Endothelial cell of umbilical vein (primary cell): ENCODE data around the gene PACS1. TPM values are rescaled to one million over a fixed set of nuclear protein-coding genes. Genes with fewer than 3 reads are reported as not detected.

Experiments
- BruUV-seq: library from RNA; stranded (reverse); fragments of 400-500 nt; replicated peaks from 2 replicates; lab custom pipeline; 2021; lab: Mats Ljungman, UMichigan
- CTCF ChIA-PET: fragments of 300-600, 350-600 bp; sonication (Branson Sonifier 250); formaldehyde crosslinking; loops from one replicate; lab custom pipeline; 2021; ENCODE audit warnings: antibody characterized with exemption, inconsistent platforms; lab: Charles Lee
- POLR2A ChIA-PET: fragments of 300-600, 350-600 bp; sonication (Branson Sonifier 250); formaldehyde crosslinking; loops from one replicate; lab custom pipeline; 2021; ENCODE audit warnings: antibody characterized with exemption, inconsistent platforms; lab: Charles Lee
- DNase-seq: peaks from one replicate; pipeline ENCODE4 v3.0.0-alpha.2; 2011; ENCODE audit warnings: low read depth, low spot score
- FAIRE-seq: peaks from 2 replicates; lab custom pipeline; 2011; peaks lifted over from hg19 to GRCh38; lab: Jason Lieb, UNC
- H2AFZ ChIP-seq: 2 replicates; pipeline ENCODE4 v1.6.0; 2012; ENCODE audit warnings: low read depth, low read length, control low read depth, inconsistent platforms
- H3K27ac ChIP-seq: 2 replicates; pipeline ENCODE4 v1.5.1; 2011; ENCODE audit warnings: low read depth, mild to moderate bottlenecking, control low read depth, low read length, moderate library complexity; ENCODE audit not compliant: insufficient read depth
- H3K27me3 ChIP-seq, 2 experiments: 2 replicates each; pipeline versions ENCODE4 v1.6.0 to v1.6.1; 2011; ENCODE audit warnings: low read length in 2 of 2, mixed read lengths in 1 of 2; ENCODE audit not compliant: control insufficient read depth in 2 of 2, insufficient read depth in 2 of 2
- H3K36me3 ChIP-seq, 2 experiments: 2 replicates in 1 of 2; 3 replicates in 1 of 2; pipeline ENCODE4 v1.5.1; 2011; ENCODE audit warnings: low read length in 2 of 2, mild to moderate bottlenecking in 1 of 2, moderate library complexity in 1 of 2; ENCODE audit not compliant: control insufficient read depth in 2 of 2, insufficient read depth in 2 of 2; ENCODE audit errors: extremely low read depth in 1 of 2
- H3K4me1 ChIP-seq: 3 replicates; pipeline ENCODE4 v1.5.1; 2011; ENCODE audit warnings: mild to moderate bottlenecking, low read length; ENCODE audit not compliant: control insufficient read depth, insufficient read depth; ENCODE audit errors: extremely low read depth
- H3K4me2 ChIP-seq: 2 replicates; pipeline ENCODE4 v1.6.1; 2011; ENCODE audit warnings: low read length, control low read depth, mixed read lengths; ENCODE audit not compliant: insufficient read depth
- H3K4me3 ChIP-seq, 3 experiments: fragments of 200-600 bp in 1 of 3; sonication (generic), shearing (Covaris generic) in 1 of 3; replicated peaks in 1 of 3; 2 replicates each; pipeline ENCODE4 v1.5.1; 2011 to 2016; ENCODE audit warnings: control low read depth in 3 of 3, low read length in 3 of 3, mild to moderate bottlenecking in 2 of 3, inconsistent platforms in 1 of 3, low read depth in 1 of 3, moderate library complexity in 1 of 3; ENCODE audit not compliant: insufficient read depth in 1 of 3
- H3K79me2 ChIP-seq: 2 replicates; pipeline ENCODE4 v1.6.0; 2012; ENCODE audit warnings: low read length, inconsistent platforms; ENCODE audit not compliant: control insufficient read depth, insufficient read depth
- H3K9ac ChIP-seq: replicated peaks from 2 replicates; pipeline ENCODE3; 2011; ENCODE audit warnings: low read length, control low read depth; ENCODE audit not compliant: insufficient read depth; ENCODE audit errors: extremely low read depth
- H3K9me1 ChIP-seq: replicated peaks from 3 replicates; pipeline ENCODE4 v1.6.0; 2011; ENCODE audit warnings: mild to moderate bottlenecking, low read length; ENCODE audit not compliant: control insufficient read depth, insufficient read depth; ENCODE audit errors: extremely low read depth
- H3K9me3 ChIP-seq: replicated peaks from 2 replicates; pipeline ENCODE4 v1.5.1; 2012; ENCODE audit warnings: low read length, inconsistent platforms; ENCODE audit not compliant: control insufficient read depth, insufficient read depth
- H4K20me1 ChIP-seq: replicated peaks from 2 replicates; pipeline ENCODE3; 2011; ENCODE audit warnings: mild to moderate bottlenecking, low read length; ENCODE audit not compliant: control insufficient read depth, insufficient read depth; ENCODE audit errors: extremely low read depth
- EZH2 ChIP-seq: IDR thresholded peaks from 2 replicates; pipeline ENCODE4 v1.6.1; 2012; ENCODE audit warnings: borderline replicate concordance, low read depth, mild to moderate bottlenecking, moderate library complexity, low read length, inconsistent platforms; ENCODE audit not compliant: severe bottlenecking
- FOS ChIP-seq: IDR thresholded peaks from 2 replicates; pipeline ENCODE4 v1.6.1; 2011; ENCODE audit warnings: mild to moderate bottlenecking, low read length, moderate library complexity, borderline replicate concordance; ENCODE audit not compliant: insufficient read depth
- GATA2 ChIP-seq: IDR thresholded peaks from 2 replicates; pipeline ENCODE4 v1.7.0; 2011; ENCODE audit warnings: low read depth, mild to moderate bottlenecking, moderate library complexity, mixed read lengths, low read length; ENCODE audit not compliant: insufficient read length, insufficient read depth
- JUN ChIP-seq: IDR thresholded peaks from 2 replicates; pipeline ENCODE4 v1.6.1; 2011; ENCODE audit warnings: borderline replicate concordance, low read depth; ENCODE audit not compliant: insufficient read length, insufficient read depth
- MYC ChIP-seq: IDR thresholded peaks from one replicate; pipeline ENCODE4 v1.6.1; 2011; ENCODE audit warnings: mild to moderate bottlenecking, low read depth, low read length
- POLR2A ChIP-seq: IDR thresholded peaks from 2 replicates; pipeline ENCODE4 v1.6.1; 2012; ENCODE audit warnings: low read depth, mild to moderate bottlenecking, control low read depth, low read length
- POLR2AphosphoS5 ChIP-seq: IDR thresholded peaks from 2 replicates; pipeline ENCODE4 v1.6.1; 2012; ENCODE audit warnings: low read depth, mild to moderate bottlenecking, control low read depth, low read length, moderate library complexity; ENCODE audit not compliant: insufficient read depth
- dilution Hi-C: fragments of 300-500 bp; cut with MboI; formaldehyde crosslinking; loops from one replicate; pipeline ENCODE4 v1.15.0; 2019; ENCODE audit warnings: low sequenced_read_pairs; ENCODE audit not compliant: extremely low pct_ligation_motif_present
- intact Hi-C: fragments of 100-400 bp; cut with micrococcal nuclease; formaldehyde crosslinking; loops from one replicate; pipeline ENCODE4 v1.10.0; 2022
- polyA plus RNA-seq, 4 experiments: library from polyadenylated mRNA; depleted of rRNA in 3 of 4; stranded (reverse) in 3 of 4; unstranded in 1 of 4; fragments of >200 nt; gene quantifications; 2 replicates each; pipeline versions ENCODE4 v1.2.1 to v1.2.3, GENCODE V29; 2011 to 2012; ENCODE audit warnings: missing spikeins in 1 of 4
- total RNA-seq: library from RNA; stranded (reverse); gene quantifications from 2 replicates; pipeline ENCODE4 v1.2.3, GENCODE V29; 2021
- TF ChIP-seq, protein P1 (sequence below): IDR thresholded peaks from 2 replicates; pipeline ENCODE4 v1.6.1; 2011; ENCODE audit not compliant: insufficient read depth, insufficient read length
- TF ChIP-seq, protein P2 (sequence below), 2 donors: IDR thresholded peaks; 1 replicate in 1 of 2; 2 replicates in 1 of 2; pipeline ENCODE4 v1.5.1; 2011; ENCODE audit warnings: low read length in 2 of 2, mild to moderate bottlenecking in 2 of 2, moderate library complexity in 2 of 2, control low read depth in 1 of 2, inconsistent platforms in 1 of 2, low read depth in 1 of 2; ENCODE audit not compliant: insufficient read depth in 1 of 2; ENCODE audit errors: extremely low read depth in 1 of 2

PACS1 gene
- total and polyA plus RNA-seq, 2 donors (not counting 3 experiments of a cell fraction or from before 2014, with no cell fraction given): 26.4 to 64.4 TPM

DNA sequence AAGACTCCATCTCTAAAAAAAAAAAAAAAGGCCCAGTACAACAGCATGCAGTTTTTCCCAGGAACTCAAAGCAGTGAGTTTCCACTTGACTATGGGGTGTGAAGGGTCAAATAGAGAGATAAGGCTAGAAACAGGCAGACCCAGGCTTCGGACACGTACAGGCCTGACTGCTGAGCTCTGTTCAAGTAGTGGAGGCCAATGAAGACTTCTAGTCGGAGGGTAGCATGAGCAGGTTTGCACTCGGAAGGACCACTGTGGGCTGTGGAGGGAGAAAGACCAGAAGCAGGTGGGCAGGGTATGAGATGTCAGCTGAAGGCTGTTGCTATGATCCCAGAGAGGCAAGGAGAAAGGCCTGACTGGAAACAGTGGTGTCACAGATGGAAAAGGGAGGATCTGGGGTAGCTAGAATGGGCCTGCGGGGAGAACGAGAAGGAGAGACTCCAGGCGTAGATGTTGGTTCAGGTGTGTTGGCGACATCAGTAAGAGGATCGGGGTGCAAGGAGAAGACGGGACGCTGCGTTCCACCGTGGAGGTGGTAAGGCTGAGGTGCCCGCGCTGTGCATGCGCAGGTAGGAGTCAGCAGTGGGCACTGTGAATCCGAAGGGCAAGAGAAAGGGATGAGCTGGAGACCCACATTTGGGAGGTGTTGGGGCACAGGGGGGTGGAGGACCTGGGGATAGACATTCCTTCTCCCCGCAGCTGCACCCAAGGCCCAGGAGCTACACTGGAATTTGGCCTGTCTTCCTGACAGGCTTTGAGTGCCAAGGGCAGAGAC, 149.0 kb downstream of the PACS1 start:
- TF ChIP-seq, protein P1, sequence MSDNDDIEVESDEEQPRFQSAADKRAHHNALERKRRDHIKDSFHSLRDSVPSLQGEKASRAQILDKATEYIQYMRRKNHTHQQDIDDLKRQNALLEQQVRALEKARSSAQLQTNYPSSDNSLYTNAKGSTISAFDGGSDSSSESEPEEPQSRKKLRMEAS: no peak
- TF ChIP-seq, protein P2, sequence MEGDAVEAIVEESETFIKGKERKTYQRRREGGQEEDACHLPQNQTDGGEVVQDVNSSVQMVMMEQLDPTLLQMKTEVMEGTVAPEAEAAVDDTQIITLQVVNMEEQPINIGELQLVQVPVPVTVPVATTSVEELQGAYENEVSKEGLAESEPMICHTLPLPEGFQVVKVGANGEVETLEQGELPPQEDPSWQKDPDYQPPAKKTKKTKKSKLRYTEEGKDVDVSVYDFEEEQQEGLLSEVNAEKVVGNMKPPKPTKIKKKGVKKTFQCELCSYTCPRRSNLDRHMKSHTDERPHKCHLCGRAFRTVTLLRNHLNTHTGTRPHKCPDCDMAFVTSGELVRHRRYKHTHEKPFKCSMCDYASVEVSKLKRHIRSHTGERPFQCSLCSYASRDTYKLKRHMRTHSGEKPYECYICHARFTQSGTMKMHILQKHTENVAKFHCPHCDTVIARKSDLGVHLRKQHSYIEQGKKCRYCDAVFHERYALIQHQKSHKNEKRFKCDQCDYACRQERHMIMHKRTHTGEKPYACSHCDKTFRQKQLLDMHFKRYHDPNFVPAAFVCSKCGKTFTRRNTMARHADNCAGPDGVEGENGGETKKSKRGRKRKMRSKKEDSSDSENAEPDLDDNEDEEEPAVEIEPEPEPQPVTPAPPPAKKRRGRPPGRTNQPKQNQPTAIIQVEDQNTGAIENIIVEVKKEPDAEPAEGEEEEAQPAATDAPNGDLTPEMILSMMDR (IDR thresholded peaks at IDR 0.05; ENCODE audit: extremely low read depth in 1 of 2, insufficient read depth in 1 of 2, low read depth in 1 of 2, low read length in 2 of 2): no peak
- TF ChIP-seq MYC (no peak), EZH2 (no peak), GATA2 (no peak), JUN (no peak), POLR2AphosphoS5 (no peak), FOS (no peak), POLR2A (no peak)
- POLR2A ChIA-PET: interaction anchor here (0.7 kb wide), 1 partner anchor 30 kb away, joined by 4 read pairs; no protein-coding TSS in a partner anchor
- intact Hi-C loops (no loop called here), dilution Hi-C loops (no loop called here)
- DNase-seq: no peak
- H3K9me3 ChIP-seq: no peaks in the 10 kb centered on the region
- CTCF ChIA-PET: interaction anchor here (1.0 kb wide), 1 partner anchor 16 kb away, joined by 3 read pairs; no protein-coding TSS in a partner anchor
- no peaks in the 10 kb centered on the region for H4K20me1 ChIP-seq
- FAIRE-seq: no peak
- no peak overlapping the region for H2AFZ ChIP-seq
- no peak overlapping the region for H3K4me2 ChIP-seq
- H3K4me1 ChIP-seq: no peaks in the 10 kb centered on the region
- H3K4me3 ChIP-seq: no peak overlapping the region
- H3K36me3 ChIP-seq: peaks cover 4 to 29% of the 10 kb centered on the region in 2 experiments
- no TSS peak for BruUV-seq
- H3K79me2 ChIP-seq: no peaks in the 10 kb centered on the region
- H3K9ac ChIP-seq: no peak overlapping the region
- no peaks in the 10 kb centered on the region for H3K9me1 ChIP-seq
- H3K27me3 ChIP-seq: no peaks in the 10 kb centered on the region
- H3K27ac ChIP-seq: no peak overlapping the region
